Colonic mucosa (tissue), 4 donors: ENCODE results near the gene MPND. TPM values are rescaled to one million over a fixed set of nuclear protein-coding genes. Genes with fewer than 3 reads are reported as not detected.
"Not testable (repeated sequence)": the region's sequence is repeated elsewhere in the genome, so short reads cannot be mapped to it uniquely, and the experiment has no call there.

Experiments
- DNase-seq: peaks from one replicate; pipeline ENCODE4 v3.0.0-alpha.2; 2020
- H3K27ac ChIP-seq: fragments of 200-600 bp; one replicate; pipeline ENCODE4 v1.8.0; 2021
- H3K27me3 ChIP-seq: fragments of 200-600 bp; one replicate; pipeline ENCODE4 v1.8.0; 2021
- H3K36me3 ChIP-seq: fragments of 200-600 bp; one replicate; pipeline ENCODE4 v1.8.0; 2021
- H3K4me1 ChIP-seq: fragments of 200-600 bp; one replicate; pipeline ENCODE4 v1.8.0; 2021; ENCODE audit warnings: mild to moderate bottlenecking
- H3K4me3 ChIP-seq: fragments of 200-600 bp; one replicate; pipeline ENCODE4 v1.8.0; 2021
- H3K9ac ChIP-seq, 2 donors: one replicate each; pipeline ENCODE4 v1.7.0; 2013; ENCODE audit warnings: control low read depth in 2 of 2, low read depth in 2 of 2, low read length in 2 of 2
- H3K9me3 ChIP-seq: fragments of 200-600 bp; one replicate; pipeline ENCODE4 v1.8.0; 2021
- CTCF ChIP-seq: fragments of 200-600 bp; IDR thresholded peaks from one replicate; pipeline ENCODE4 v1.8.0; 2022; ENCODE audit warnings: antibody characterized with exemption, mild to moderate bottlenecking
- intact Hi-C: fragments of 100-400 bp; cut with DNase I; formaldehyde crosslinking; loops from one replicate; pipeline ENCODE4 v1.14.1; 2022
- total RNA-seq, 2 donors: library from RNA; stranded (reverse); fragmentation: NEBNext Ultra II Directional in 1 of 2; extraction: Animal tissue kit (Norgen Biotek cat#: 25700) in 1 of 2; gene quantifications; one replicate each; pipeline ENCODE4 v1.2.1, GENCODE V29; 2021
- donor health status: healthy.
- donor health status: DM: no; HTN: no; CAD: no.
- donor health status: DM: no; HTN: no; CAD: no.

MPND gene
- total RNA-seq, 2 donors from 2014 or later = 38.0 to 63.2 TPM

GRCh38 chr19:4327877-4328242, 15.5 kb upstream of the MPND start:
- H3K27me3 ChIP-seq = no peaks in the 10 kb centered on the region
- no peak for TF ChIP-seq CTCF
- H3K4me3 ChIP-seq = no peak overlapping the region
- H3K9ac ChIP-seq = no peak overlapping the region
- no peaks in the 10 kb centered on the region for H3K4me1 ChIP-seq
- no peak for DNase-seq
- no peaks in the 10 kb centered on the region for H3K9me3 ChIP-seq
- no peaks in the 10 kb centered on the region for H3K36me3 ChIP-seq
- no peak overlapping the region for H3K27ac ChIP-seq
- intact Hi-C loops = no loop called here

GRCh38 chr19:4328243-4328990, 14.9 kb upstream of the MPND start:
- H3K27me3 ChIP-seq = no peaks in the 10 kb centered on the region
- no peaks in the 10 kb centered on the region for H3K36me3 ChIP-seq
- TF ChIP-seq CTCF = no peak
- peak overlapping the region; percentile 16 for H3K4me3 ChIP-seq
- H3K9ac ChIP-seq = no peak overlapping the region
- no peak overlapping the region for H3K27ac ChIP-seq
- no peaks in the 10 kb centered on the region for H3K4me1 ChIP-seq
- intact Hi-C loops = no loop called here
- no peaks in the 10 kb centered on the region for H3K9me3 ChIP-seq
- peak; percentile 94 for DNase-seq

GRCh38 chr19:4328991-4329681, 14.2 kb upstream of the MPND start:
- intact Hi-C loops, H3K27ac ChIP-seq, H3K9me3 ChIP-seq, H3K4me1 ChIP-seq, H3K9ac ChIP-seq, DNase-seq, H3K27me3 ChIP-seq, H3K36me3 ChIP-seq: not testable (repeated sequence)
- H3K4me3 ChIP-seq = peak overlapping the region; percentile 16

GRCh38 chr19:4329858-4330257, 13.5 kb upstream of the MPND start:
- no peaks in the 10 kb centered on the region for H3K36me3 ChIP-seq
- no peak overlapping the region for H3K4me3 ChIP-seq
- H3K9me3 ChIP-seq = no peaks in the 10 kb centered on the region
- H3K27me3 ChIP-seq = no peaks in the 10 kb centered on the region
- H3K9ac ChIP-seq = no peak overlapping the region
- no peak for DNase-seq
- H3K27ac ChIP-seq = no peak overlapping the region
- no peaks in the 10 kb centered on the region for H3K4me1 ChIP-seq
- intact Hi-C loops = no loop called here
- no peak for TF ChIP-seq CTCF

GRCh38 chr19:4334929-4335570, 8.3 kb upstream of the MPND start:
- Histone ChIP-seq H3K36me3 (no peaks in the 10 kb centered on the region), H3K9me3 (no peaks in the 10 kb centered on the region), H3K9ac (no peak overlapping the region), H3K4me1 (peaks cover 8% of the 10 kb centered on the region), H3K27me3 (no peaks in the 10 kb centered on the region), H3K27ac (no peak overlapping the region), H3K4me3 (no peak overlapping the region)
- no peak for DNase-seq
- no peak for TF ChIP-seq CTCF
- intact Hi-C loops = no loop called here
